HG03060 (cell line): Measurements from ENCODE around the gene DCTD.
"Not testable (repeated sequence)": the region's sequence is repeated elsewhere in the genome, so short reads cannot be mapped to it uniquely, and the experiment has no call there.

Source experiments
- ATAC-seq: cut with Tn5 transposase; IDR thresholded peaks from one replicate; pipeline ENCODE4 v1.9.1; 2021; ENCODE audit warnings: low read depth, moderate number of reproducible peaks; ENCODE audit not compliant: unreplicated experiment

Gene DCTD

GRCh38 chr4:182922501-182923284, 5.5 kb upstream of the DCTD start:
- no peak for ATAC-seq

DNA sequence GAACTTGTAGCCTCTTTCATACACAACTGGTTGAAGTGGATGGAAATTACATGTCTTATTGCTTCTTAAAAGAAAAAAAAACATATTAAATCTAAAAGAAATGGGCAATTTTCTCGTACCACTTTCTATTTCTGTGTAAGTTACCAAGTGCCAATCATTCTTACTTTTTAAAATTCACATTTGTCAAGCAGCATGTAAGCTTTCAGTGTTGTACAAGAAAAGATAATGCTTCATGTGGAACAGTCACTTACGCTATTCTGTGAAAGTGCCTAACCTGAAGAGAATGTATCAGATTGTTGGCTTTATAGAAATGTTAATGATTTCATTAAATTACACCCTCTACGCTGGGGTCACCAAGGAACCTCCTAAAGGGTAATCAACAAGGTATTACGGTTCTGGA, 4.4 kb upstream of the DCTD start:
- ATAC-seq: no peak

- ATAC-seq: no peak
Measured at GRCh38 chr4:182920676-182921075, 3.5 kb upstream of the DCTD start.

GRCh38 chr4:182918791-182919302, 1.7 kb upstream of the DCTD start:
- peak; percentile 25 for ATAC-seq

GRCh38 chr4:182918044-182918607, 940 bp upstream of the DCTD start:
- peak; percentile 1 for ATAC-seq

DNA sequence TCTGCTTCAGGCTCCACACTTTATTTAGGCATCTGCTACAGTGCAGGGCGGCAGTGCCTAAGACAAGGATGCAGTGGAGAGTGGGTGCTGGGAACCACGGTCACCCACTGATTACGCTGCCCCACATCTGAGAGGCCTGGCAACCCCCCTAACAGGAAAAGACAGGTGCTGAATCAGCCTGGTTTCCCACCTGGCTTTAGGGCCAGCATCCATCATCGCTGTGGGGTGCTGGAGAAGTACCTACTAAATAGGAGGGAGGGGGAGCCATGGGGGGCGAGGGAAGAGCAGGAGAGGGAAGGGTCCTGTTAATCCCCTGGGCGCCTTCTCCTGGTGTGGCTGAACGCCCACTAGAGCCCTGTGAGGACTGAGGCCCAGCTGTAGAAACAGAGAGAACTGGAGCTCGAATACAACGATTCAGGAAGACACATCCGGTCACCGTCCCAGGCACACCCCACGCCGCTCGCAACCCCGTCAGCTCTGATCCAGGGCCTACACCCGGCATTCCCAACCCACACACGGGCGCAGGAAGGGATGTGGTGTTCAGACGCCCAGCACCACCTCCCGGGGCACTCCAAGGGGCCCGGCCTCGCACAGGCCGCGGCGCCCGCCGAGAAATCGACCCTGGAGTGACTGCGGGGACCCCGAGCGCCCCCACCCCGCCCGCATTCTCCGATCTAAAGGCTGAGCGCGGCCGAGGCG, 554 bp downstream of the DCTD start:
- ATAC-seq: peak; percentile 8

- no peak for ATAC-seq
Measured at GRCh38 chr4:182914357-182914756, 2.8 kb downstream of the DCTD start.

- ATAC-seq: no peak
Measured at GRCh38 chr4:182913621-182914020, 3.6 kb downstream of the DCTD start.

DNA sequence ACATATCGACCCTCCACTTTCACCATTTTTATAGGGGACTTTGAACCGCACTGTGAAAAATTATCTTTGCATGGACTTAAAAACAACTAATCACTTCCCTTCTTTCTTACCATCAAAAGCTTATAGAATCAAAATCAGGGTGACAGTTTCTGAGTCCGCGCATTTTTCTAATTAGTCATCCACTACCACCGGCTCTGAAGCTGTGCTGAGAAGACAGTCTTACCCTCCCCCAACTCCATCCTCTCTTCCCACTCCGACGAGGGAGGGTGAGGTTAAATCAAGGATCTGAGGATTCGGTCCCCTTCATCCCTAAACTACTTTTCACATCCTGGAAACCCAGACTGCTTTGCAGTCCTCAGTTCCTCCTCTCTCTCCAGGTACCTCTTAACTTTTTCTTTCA, 4.2 kb downstream of the DCTD start:
- ATAC-seq: no peak

DNA sequence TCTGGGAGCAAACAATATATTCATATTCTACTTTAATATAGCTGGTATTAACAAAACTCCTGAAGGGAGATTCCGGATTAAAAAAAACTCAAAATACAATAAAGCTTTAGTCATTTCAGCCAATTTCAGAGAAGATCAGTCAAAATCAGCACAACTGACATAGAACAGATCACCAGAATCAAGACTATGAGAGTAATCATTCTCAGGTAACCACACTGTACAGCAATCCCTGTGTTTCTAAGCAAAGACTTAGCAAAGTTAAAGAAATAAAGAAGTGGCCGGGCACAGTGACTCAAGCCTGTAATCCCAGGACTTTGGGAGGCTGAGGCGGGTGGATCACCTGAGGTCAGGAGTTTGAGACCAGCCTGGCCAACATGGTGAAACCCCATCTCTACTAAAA, 9.1 kb downstream of the DCTD start:
- ATAC-seq: no peak

- no peak for ATAC-seq
Measured at GRCh38 chr4:182907396-182907795, 9.8 kb downstream of the DCTD start.

- ATAC-seq: no peak
Measured at GRCh38 chr4:182906786-182907185, 10.4 kb downstream of the DCTD start.

DNA sequence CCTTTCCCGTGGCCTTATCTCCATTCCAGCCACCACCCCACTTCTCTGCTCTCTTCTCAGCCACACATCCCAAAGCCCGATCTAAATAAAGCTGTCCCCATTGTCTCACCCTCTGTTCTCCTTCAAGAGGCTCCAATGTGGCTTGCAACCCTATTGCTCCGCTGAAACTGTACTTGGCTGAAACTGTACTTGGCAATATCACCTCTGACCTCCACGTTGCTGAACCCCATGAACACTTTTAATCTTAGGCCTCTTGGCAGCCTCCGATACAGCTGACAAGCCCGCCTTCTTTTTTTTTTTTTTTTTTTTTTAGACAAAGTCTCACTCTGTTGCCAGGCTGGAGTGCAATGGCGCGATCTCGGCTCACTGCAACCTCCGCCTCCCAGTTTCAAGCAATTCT, 12.1 kb downstream of the DCTD start:
- no peak for ATAC-seq

- ATAC-seq: no peak
Measured at GRCh38 chr4:182904211-182904761, 12.9 kb downstream of the DCTD start.

- ATAC-seq: no peak
Measured at GRCh38 chr4:182903013-182903412, 14.2 kb downstream of the DCTD start.

GRCh38 chr4:182901337-182901736, 15.8 kb downstream of the DCTD start:
- ATAC-seq: no peak

- not testable (repeated sequence) for ATAC-seq
Measured at GRCh38 chr4:182900021-182900420, 17.2 kb downstream of the DCTD start.

GRCh38 chr4:182898479-182898799, 18.7 kb downstream of the DCTD start:
- no peak for ATAC-seq

GRCh38 chr4:182897601-182898478, 19.3 kb downstream of the DCTD start:
- ATAC-seq: no peak

- no peak for ATAC-seq
Measured at GRCh38 chr4:182896421-182896820, 20.8 kb downstream of the DCTD start.
